Erythroblast (primary cell): Measurements from ENCODE around the gene CDYL2.

Experiments
- GATA1 ChIP-seq: IDR thresholded peaks from 2 replicates; pipeline ENCODE4 v1.6.1; 2011; ENCODE audit warnings: low read depth, mild to moderate bottlenecking, control low read depth, low read length, moderate library complexity
- POLR2A ChIP-seq: IDR thresholded peaks from 2 replicates; pipeline ENCODE4 v1.6.1; 2011; ENCODE audit warnings: mild to moderate bottlenecking, low read length

- no peak for TF ChIP-seq POLR2A
- TF ChIP-seq GATA1 = no peak
Observed at GRCh38 chr16:80614908-80615671, 189.3 kb downstream of the CDYL2 start.
